SK-N-SH (cell line): Measurements from ENCODE around the gene DHRS13.
"Not testable (repeated sequence)": the region's sequence is repeated elsewhere in the genome, so short reads cannot be mapped to it uniquely, and the experiment has no call there.

Source experiments
- CHD2 ChIP-seq: fragments of 150-350 bp; IDR thresholded peaks from 2 replicates; pipeline ENCODE4 v1.6.1; 2018; ENCODE audit warnings: low read length; ENCODE audit not compliant: partially characterized antibody
- FOSL2 ChIP-seq: IDR thresholded peaks from 2 replicates; pipeline ENCODE4 v1.4.0; 2012; ENCODE audit warnings: low read depth, mild to moderate bottlenecking, moderate library complexity, borderline replicate concordance
- FOXM1 ChIP-seq: IDR thresholded peaks from 2 replicates; pipeline ENCODE4 v1.4.0; 2012; ENCODE audit warnings: low read depth, mild to moderate bottlenecking
- GABPA ChIP-seq: IDR thresholded peaks from 2 replicates; pipeline ENCODE4 v1.4.0; 2012; ENCODE audit warnings: low read depth, mild to moderate bottlenecking
- RCOR1 ChIP-seq: fragments of 150-350 bp; IDR thresholded peaks from 2 replicates; pipeline ENCODE4 v1.6.1; 2017; ENCODE audit warnings: antibody characterized with exemption, low read length
- SIN3A ChIP-seq: IDR thresholded peaks from 2 replicates; pipeline ENCODE4 v1.6.1; 2012; ENCODE audit warnings: low read depth, mild to moderate bottlenecking, low read length, moderate library complexity, borderline replicate concordance
- YY1 ChIP-seq: IDR thresholded peaks from 2 replicates; pipeline ENCODE4 v1.4.0; 2012; ENCODE audit warnings: low read depth, mild to moderate bottlenecking
- TF ChIP-seq, protein P1 (sequence below): IDR thresholded peaks from 2 replicates; pipeline ENCODE4 v1.6.1; 2012; ENCODE audit warnings: mild to moderate bottlenecking, low read depth, low read length, moderate library complexity
- TF ChIP-seq, protein P2 (sequence below): fragments of 200-600 bp; sonication (generic); IDR thresholded peaks from 2 replicates; pipeline ENCODE4 v1.6.1; 2017; ENCODE audit warnings: antibody characterized with exemption, mild to moderate bottlenecking, moderate library complexity

DNA sequence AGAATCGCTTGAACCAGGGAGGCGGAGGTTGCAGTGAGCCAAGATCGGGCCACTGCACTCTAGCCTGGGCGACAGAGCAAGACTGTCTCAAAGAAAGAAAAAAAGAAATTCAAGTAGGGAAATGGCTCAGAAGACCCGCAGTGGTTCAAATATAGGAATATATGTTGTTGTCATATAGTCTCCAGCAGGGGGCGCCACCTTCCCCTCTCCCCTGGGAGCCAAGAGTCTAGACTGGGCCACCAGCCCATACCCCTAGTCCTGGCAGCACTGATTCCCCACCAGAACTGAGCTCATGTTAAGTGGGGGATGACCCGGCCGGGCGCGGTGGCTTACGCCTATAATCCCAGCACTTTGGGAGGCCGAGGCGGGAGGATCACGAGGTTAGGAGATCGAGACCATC lies 54.2 kb downstream of the DHRS13 start:
- not testable (repeated sequence) for TF ChIP-seq CHD2, SIN3A, FOSL2, GABPA, YY1, RCOR1, FOXM1
- TF ChIP-seq, protein P1, sequence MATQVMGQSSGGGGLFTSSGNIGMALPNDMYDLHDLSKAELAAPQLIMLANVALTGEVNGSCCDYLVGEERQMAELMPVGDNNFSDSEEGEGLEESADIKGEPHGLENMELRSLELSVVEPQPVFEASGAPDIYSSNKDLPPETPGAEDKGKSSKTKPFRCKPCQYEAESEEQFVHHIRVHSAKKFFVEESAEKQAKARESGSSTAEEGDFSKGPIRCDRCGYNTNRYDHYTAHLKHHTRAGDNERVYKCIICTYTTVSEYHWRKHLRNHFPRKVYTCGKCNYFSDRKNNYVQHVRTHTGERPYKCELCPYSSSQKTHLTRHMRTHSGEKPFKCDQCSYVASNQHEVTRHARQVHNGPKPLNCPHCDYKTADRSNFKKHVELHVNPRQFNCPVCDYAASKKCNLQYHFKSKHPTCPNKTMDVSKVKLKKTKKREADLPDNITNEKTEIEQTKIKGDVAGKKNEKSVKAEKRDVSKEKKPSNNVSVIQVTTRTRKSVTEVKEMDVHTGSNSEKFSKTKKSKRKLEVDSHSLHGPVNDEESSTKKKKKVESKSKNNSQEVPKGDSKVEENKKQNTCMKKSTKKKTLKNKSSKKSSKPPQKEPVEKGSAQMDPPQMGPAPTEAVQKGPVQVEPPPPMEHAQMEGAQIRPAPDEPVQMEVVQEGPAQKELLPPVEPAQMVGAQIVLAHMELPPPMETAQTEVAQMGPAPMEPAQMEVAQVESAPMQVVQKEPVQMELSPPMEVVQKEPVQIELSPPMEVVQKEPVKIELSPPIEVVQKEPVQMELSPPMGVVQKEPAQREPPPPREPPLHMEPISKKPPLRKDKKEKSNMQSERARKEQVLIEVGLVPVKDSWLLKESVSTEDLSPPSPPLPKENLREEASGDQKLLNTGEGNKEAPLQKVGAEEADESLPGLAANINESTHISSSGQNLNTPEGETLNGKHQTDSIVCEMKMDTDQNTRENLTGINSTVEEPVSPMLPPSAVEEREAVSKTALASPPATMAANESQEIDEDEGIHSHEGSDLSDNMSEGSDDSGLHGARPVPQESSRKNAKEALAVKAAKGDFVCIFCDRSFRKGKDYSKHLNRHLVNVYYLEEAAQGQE, result not testable (repeated sequence)
- TF ChIP-seq, protein P2, sequence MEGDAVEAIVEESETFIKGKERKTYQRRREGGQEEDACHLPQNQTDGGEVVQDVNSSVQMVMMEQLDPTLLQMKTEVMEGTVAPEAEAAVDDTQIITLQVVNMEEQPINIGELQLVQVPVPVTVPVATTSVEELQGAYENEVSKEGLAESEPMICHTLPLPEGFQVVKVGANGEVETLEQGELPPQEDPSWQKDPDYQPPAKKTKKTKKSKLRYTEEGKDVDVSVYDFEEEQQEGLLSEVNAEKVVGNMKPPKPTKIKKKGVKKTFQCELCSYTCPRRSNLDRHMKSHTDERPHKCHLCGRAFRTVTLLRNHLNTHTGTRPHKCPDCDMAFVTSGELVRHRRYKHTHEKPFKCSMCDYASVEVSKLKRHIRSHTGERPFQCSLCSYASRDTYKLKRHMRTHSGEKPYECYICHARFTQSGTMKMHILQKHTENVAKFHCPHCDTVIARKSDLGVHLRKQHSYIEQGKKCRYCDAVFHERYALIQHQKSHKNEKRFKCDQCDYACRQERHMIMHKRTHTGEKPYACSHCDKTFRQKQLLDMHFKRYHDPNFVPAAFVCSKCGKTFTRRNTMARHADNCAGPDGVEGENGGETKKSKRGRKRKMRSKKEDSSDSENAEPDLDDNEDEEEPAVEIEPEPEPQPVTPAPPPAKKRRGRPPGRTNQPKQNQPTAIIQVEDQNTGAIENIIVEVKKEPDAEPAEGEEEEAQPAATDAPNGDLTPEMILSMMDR, result peak; percentile 58
